ENCODE measurements around the gene MEMO1.
A peak's percentile ranks its signal among the peaks of the same experiment; 100 is the strongest.
"Not testable (repeated sequence)": the region's sequence is repeated elsewhere in the genome, so short reads cannot be mapped to it uniquely, and the experiment has no call there.

The MEMO1 gene

DNA sequence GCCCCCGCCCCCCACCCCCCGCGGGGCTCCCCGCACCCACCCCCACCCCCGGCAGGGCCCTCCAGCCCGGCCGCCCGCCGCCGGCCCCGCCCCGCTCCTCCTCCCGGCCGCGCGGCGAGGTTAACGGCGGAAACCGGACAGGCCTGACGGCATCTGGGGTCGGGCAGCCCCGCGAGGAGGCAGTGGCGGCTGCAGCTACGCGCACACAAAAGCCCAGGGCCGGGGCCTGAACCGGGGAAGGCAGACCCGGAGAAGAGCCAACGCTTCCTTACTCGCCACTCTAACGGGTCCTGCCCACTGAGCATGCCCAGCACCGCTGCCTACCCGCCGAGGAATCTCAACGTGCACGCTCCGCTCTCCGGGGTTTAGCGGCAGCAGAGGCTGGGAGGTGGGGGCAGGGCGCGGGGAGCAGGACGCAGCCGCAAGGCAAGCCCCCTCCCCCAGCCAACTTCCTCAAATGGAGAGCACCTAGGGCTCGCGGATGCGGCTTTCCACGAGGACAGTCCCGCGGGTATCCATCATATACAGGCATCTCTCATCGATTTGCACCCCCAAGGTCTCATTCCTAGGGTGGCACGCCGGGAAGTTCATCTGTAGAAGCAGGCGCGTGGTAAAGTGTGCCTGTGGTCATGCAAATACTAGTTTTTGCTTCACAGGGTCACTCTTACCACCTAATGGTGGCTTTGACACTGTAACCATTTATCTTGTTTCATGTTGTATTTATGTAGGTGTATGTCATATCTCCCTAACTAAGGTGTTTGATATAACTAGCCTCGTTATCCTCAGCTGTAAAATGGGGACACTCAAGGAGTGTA, at the start of gene MEMO1:
Gene MEMO1 (minus strand): TSS at position 339 of the 815 bp plus-strand sequence. CDS start 761 bp downstream, outside the sequence.
- DNase-seq (ENCODE audit: low read depth in 4 of 4, low spot score in 1 of 4), result peak; percentile 83 to 95 (median 88)

DNA sequence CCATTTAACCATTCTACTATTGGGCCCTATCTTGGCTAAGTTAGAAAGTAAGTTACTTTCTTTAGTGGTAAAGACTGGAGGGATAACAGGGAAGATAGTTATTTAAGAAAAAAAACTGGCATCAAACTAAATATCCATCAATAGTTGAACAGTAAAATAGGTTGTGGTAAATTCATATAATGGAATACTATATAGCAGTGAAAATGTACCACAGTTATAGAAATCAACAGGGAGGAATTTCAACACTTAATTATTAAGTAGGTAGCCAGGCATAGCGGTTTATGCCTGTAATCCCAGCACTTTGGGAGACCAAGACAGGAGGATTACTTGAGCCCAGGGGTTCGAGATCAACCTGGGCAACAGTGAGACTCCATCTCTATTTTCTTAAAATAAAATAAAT, 49.5 kb upstream of the MEMO1 start:
- DNase-seq (ENCODE audit: low read depth in 4 of 4, low spot score in 1 of 4), result no peak

DNA sequence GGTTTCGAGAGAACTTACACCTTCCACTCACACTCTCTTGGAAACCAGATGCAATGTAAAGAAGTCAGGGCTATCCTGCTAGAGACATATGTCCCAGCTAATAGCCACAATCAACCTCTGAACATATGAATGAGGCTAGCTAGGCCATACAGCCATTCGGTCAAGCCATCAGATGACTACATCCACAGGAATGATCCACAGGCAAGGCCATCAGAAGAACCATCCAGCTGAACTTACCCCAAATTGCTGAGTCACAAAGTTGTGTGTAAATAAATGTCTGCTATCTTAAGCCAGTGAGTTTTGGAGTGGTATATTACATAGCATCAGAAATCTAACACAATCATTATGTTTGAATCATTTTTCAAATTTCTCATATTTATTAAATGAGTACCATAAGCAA, 47.3 kb upstream of the MEMO1 start:
- no peak for DNase-seq (ENCODE audit: low read depth in 4 of 4, low spot score in 1 of 4)

DNA sequence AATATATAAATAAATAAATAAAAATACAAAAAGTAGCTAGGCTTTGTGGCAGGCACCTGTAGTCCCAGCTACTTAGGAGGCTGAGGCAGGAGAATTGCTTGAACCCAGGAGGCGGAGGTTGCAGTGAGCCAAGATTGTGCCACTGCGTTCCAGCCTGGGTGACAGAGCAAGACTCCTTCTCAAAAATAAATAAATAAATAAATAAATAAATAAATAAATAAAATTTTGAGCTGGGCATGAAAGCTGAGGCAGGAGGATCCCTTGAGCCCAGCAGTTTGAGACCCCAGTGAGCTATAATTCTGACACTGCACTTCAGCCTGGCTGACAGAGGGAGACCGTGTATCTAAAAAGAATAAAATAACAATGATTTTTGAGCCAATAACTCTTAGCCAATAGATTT, 43.8 kb upstream of the MEMO1 start:
- DNase-seq (ENCODE audit: low read depth in 4 of 4, low spot score in 1 of 4), result not testable (repeated sequence)

DNA sequence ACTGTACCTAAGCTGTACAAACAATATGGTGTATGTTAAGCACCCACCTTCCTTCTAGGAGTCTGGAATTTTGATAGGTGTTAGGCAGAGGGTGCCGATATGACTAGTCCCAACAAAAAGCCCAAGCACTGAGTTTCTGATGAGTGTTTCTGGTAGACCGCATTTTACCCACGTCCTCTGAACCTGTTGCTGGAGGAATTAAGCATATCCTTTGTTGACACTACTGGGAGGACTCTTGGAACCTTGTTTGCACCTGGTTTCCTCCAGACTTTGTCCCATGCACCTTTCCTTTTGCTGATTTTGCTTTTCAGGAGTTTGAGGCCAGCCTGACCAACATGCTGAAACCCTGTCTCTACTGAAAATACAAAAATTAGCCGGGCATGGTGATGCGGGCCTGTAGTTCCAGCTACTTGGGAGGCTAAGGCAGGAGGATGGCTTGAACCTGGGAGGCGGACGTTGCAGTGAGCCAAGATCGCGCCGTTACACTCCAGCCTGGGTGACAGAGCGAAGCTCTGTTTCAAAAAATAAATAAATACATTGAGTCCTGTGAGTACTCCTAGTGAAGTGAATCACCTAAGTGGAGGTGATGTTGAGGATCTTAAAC, 41.1 kb upstream of the MEMO1 start:
- no peak for DNase-seq (ENCODE audit: low read depth in 4 of 4, low spot score in 1 of 4)

DNA sequence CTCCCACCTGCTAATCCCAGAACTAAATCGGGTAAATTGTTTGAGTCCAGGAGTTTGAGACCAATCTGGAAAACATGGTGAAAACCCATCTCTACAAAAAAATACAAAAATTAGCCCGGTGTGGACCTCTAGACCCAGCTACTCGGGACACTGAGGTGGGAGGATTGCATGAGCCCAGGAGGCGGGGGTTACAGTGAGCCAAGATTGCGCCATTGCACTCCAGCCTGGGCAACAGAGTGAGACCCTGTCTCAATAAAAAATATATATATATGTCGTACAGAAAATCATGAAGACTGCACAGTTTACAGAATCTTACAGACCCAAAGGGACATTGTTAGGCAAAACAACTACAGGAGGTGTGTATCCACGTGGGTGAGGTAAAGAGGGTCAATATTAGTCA, 32.8 kb upstream of the MEMO1 start:
- no peak for DNase-seq (ENCODE audit: low read depth in 4 of 4, low spot score in 1 of 4)

DNA sequence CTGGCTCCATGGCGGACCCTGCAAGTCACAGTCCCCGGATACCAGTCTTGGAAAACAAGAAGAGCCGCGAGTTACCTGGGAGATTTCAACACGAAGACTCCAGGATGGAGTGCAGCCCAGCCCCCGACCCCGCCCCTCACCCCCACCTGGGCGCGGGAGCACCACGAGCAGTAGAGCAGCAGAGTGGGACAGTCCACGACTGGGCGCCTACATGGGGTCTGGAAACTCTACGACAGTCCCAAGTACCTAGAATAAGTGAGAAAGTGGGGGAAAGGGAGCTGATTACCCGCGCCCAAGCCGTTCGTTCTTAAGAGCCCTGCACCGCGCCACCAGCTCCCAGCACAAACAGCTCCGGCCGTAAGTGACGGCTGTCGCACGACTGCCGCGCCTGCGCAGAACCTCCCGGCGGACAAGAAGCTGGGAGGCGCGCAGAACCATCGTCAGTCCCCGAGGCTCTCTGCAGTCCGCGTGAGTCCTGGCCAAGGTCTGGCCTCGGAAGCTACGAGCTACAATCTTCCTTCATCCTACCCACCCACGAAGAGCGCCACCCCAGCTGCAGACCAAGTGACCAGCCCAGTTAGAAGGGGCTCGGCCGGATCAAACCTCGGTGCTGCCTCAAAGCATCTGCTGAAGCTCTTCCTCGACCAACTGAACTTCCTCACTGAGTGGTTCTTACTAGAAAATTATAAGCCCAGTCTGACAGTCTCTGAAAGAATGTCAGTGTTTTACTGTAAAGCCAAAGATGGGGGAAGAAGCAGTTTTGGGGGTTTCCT, 28.8 kb upstream of the MEMO1 start, which contains the start of gene DPY30:
Gene DPY30 (minus strand): TSS at position 359 of the 773 bp plus-strand sequence. CDS start 349 bp downstream, at position 10.
- peak; percentile 67 to 86 (median 80) for DNase-seq (ENCODE audit: low read depth in 4 of 4, low spot score in 1 of 4)

DNA sequence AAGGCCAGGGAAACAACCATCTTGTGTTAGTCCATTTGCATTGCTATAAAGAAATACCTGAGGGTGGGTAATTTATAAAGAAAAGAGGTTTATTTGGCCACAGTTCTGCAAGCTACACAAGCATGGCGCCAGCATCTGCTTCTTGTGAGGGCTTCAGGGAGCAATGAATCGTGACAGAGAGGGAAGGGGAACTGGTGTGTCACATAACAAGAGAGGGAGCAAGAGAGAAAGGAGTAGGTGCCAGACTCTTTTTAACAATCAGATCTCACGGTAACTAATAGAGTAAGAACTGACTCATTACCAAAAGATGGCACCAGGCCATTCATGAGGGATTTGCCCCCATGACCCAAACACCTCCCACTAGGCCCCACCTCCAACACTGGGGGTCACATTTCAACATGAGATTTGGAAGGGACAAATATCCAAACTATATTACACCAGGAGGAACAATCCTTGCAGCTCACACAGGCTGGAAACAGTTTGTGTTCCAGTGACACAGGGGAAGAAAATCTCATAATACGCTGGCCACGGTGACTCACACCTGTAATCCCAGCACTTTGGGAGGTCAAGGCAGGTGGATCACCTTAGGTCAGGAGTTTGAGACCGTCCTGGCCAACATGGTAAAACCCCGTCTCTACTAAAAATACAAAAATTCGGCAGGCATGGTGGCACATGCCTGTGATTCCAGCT, 23.5 kb upstream of the MEMO1 start:
- not testable (repeated sequence) for DNase-seq (ENCODE audit: low read depth in 4 of 4, low spot score in 1 of 4)

DNA sequence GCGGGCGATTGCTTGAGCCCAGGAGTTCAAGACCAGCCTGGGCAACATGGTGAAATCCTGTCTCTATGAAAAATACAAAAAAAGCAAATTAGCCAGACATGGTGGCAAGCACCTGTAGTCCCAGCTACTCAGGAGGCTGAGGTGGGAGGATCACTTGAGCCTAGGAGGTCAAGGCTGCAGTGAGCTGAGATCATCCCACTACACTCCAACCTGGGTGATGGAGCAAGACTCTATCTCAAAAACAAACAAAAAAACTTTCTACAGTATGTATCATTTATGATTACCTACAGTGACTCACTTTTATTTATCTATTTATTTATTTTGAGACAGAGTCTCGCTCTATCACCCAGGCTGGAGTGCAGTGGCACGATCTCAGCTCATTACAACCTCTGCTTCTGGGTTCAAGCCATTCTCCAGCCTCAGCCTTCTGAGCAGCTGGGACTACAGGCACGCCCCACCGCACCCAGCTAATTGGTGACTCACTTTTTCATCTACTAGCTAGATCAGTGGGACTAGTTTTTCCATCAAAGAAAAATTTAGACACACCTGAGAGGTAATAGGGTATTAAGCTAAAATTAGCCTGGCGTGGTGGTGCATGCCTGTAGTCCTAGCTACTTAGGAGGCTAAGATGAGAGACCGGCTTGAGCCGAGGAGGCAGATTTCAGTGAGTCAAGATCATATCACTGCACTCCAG, 8.1 kb upstream of the MEMO1 start:
- DNase-seq (ENCODE audit: low read depth in 4 of 4, low spot score in 1 of 4), result not testable (repeated sequence)

DNA sequence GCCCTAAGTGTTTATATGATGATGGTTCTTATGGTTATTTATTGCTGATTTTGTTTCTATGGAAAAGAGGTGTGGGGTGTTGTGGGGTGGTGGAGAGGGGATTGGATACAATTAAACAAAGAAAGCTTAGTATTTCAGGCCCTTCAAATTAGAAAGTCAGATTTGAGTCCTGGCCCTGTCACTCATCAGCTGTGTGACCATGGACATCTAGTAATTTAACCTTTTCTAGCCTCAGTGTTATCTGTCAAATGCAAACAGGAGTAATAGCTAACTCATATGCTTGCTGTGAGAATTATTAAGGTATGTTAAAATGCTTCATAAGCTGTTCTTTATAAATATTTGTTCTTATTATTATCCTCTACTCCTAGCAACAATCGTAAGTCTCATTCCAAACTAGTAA, 2.1 kb upstream of the MEMO1 start:
- DNase-seq (ENCODE audit: low read depth in 4 of 4, low spot score in 1 of 4), result no peak

DNA sequence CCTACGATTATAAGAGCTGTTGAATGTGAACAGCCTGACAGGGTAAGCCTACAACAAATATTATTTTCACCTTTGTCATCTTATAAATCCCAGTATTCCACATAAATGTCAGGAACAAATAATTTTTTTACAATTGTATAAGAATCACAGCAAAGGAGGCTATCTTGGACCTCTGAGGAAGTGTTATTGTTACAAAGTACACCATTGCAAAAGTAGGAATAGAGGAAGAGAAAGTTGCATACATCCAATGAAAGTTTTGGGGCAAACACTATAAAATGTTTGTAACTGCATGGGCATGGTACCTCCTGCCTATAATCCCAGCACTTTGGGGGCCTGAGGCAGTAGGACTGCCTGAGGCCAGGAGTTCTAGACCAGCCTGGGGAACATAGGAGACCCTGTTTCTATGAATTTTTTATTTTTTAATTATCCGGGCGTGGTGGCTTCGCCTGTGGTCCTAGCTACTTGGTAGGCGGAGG, 715 bp upstream of the MEMO1 start:
- DNase-seq (ENCODE audit: low read depth in 4 of 4, low spot score in 1 of 4), result no peak

DNA sequence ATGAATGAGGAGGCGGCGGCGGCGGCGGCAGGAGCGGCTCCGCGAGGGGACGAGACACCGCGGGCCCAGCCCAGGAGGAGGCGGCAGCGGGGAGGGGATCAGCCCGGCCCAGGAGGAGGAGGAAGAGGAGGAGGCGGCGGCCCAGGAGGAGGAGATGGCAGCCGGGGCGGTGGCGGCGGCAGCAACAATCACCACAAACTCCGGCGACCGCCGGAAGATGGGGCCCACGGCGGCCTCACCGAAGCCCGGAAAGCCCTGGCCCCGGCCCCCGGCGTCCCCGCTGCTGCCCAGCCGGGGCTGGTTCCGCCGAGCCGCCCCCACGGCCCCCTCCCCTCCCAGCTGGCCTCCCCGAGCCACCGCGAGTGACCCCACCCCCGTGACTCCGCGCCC, 533 bp downstream of the MEMO1 start:
- DNase-seq (ENCODE audit: low read depth in 4 of 4, low spot score in 1 of 4), result peak in 3 of 4 experiments; percentile 29 to 54 (median 38)

DNA sequence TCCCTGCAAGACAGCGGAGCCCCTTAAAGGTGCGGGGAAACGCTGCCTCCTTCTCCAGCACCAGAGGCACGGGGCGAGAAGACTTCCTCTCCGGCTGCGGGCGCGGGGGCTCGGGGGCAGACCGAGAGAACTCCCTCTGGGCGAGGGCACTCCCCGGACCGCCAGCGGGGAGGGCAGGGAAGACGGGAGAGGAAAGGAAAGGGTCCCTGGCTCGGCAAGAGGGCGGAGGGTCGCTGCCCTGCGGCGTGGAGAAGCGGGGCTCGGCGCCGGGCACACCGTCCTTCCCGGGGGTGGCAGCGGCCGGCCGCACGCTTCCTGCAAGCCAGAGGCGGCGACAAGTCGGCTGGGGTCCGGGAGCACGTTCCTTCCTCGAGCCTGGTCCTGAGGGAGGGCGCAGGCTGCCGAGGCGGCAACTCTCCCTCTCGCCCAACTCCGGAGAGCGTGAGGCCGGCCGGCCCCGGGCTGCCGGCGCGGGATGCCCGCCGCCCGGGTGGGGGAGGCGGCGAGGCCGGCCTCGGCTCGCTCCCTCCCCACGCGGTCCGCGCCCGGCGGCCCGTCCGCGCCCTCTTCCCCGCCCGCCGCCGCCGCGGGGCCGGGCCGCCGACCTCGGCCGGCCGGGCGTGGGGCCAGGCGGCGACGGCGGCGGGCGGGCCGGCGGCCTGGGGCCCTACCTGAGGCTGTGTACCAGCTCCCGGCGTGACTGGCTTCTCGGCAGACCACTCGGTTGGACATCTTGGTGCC, 1.1 kb downstream of the MEMO1 start:
- DNase-seq (ENCODE audit: low read depth in 4 of 4, low spot score in 1 of 4), result peak in 3 of 4 experiments; percentile 12 to 32 (median 21)

DNA sequence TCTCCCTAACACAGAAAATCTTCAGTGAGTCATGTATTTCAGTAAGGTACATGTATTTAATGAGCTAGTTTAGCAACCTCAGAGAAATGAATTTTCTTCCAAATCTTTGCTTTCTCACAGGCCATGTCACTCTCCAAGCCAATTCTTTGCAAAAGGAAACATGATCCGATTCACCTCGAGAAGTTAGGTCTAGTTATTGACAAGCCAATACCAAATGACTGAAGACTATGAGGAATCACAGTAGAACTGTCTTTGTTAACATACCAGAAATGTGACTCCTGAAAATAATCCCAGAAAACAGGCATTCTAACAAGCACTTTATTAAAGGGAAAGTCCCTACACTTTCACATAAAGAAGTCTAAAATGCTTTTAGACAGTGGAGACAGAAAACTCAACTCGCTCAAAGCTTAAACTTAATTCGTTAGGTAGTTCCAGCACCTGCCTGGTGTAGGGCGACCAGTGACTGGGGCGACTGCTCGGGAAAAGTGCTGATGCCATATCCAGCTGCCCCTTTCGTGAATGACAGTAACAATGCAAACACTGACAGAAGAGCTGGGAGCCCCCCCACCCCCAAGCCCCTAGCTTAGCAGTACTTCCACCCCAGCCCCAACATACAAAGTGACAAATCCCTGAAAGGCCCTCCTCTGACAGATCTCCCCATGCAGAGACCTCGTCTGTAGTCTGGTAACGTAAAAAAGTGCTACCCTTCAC, 1.8 kb downstream of the MEMO1 start:
- no peak for DNase-seq (ENCODE audit: low read depth in 4 of 4, low spot score in 1 of 4)

DNA sequence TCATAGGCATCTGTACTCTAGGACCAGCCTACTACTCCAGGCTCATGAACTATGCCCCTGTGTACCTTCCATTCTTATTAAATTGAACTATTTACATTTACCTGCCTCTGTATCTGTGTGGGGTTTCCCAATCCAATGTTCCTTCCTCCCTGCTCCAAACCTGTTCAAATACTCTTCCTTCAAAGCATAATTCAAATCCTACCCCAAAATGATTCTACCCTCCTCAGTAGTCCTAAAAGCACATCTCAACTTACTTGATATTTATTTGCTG, 3.8 kb downstream of the MEMO1 start:
- no peak for DNase-seq (ENCODE audit: low read depth in 4 of 4, low spot score in 1 of 4)

DNA sequence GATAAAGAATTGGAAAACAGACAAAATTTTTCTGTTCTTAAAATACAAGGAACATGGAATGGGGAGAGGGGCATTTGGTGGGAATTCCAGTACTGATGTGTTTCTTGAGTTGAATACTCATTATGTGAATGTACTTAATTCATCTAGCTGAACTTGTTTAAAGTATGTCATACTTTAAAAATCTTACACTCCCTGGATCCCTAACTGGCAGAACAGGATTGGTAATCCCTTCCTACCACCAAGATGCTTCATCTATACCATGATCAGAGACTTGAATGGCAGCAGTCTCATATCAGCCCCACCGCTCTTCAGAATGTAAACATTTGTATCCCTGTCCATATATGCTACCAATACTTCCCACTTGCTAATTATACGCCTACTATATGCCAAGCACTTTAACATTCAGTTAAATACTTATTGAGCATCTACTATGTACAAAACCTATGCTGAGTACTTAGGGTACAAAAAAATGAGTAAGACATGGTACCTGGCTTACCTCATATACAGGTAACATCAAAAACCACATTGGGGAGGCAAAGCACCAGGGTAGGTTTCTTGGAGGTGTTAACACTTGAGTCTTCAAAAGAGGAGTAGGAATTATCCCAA, 5.3 kb downstream of the MEMO1 start:
- no peak for DNase-seq (ENCODE audit: low read depth in 4 of 4, low spot score in 1 of 4)

DNA sequence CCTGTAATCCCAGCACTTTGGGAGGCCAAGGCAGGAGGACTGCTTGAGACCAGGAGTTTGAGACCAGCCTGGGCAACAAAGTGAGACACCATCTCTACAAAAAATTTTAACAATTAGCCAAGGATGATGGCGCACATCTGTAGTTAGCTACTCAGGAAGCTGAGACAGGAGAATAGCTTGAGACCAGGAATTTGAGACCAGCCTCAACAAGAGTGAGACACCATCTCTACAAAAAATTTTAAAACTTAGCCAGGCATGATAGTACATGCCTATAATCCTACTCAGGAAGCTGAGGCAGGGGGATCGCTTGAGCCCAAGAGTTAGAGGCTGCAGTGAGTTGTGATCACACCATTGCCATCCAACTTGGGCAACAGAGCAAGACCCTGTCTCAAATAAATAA, 7.0 kb downstream of the MEMO1 start:
- DNase-seq (ENCODE audit: low read depth in 4 of 4, low spot score in 1 of 4), result no peak

DNA sequence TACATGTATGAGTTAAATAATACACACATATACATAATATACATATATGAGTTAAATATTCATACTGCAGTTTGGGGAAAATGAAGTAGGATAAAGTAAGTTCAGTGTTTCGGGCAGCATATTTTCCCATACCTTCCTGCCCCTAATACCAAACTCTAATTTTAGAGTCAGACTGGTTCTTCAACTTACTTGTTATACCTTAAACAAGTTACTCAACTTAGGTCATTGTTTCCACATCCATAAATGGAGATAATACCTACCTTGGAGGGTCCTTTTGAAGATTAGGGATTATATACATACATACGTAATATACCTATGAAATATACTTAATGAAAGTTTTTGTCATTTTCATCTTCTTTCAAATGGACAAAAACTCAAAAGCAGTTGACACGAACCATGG, 8.4 kb downstream of the MEMO1 start:
- DNase-seq (ENCODE audit: low read depth in 4 of 4, low spot score in 1 of 4), result no peak

DNA sequence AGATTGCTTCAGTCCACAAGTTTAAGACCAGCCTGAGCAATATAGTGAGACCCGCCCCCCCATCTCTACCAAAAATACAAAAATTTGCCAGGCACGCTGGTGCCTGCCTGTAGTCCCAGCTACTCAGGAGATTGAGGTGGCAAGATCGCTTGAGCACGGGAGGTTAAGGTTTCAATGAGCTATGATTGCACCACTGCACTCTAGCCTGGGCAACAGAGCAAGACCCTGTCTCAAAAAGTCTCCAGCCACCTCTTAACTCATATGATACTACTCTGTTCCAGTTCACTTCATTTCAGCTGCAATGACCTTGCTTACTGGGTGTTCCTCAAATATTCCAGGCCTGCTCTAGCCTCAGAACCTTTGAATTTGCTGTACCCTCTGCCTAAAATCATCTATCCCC, 11.4 kb downstream of the MEMO1 start:
- DNase-seq (ENCODE audit: low read depth in 4 of 4, low spot score in 1 of 4), result no peak

All from stimulated activated CD4-positive, alpha-beta T cell treated with anti-CD3 and anti-CD28 coated beads, Interleukin-1b, Interleukin-23, amount 100 ng/mL, for 24 hours (primary cell).